ENCODE results near the gene RBM33. TPM values are rescaled to one million over a fixed set of nuclear protein-coding genes. Genes with fewer than 3 reads are reported as not detected.
A peak's percentile ranks its signal among the peaks of the same experiment; 100 is the strongest.

The RBM33 gene
- total RNA-seq, 2 donors from 2014 or later: 86.8 to 87.1 TPM

GRCh38 chr7:155618708-155619633 lies 25.5 kb upstream of the RBM33 start:
- Mint-ChIP-seq H3K4me1 (peaks cover 6% of the 10 kb centered on the region), H3K27me3 (ENCODE audit: insufficient read depth) (peaks cover 9% of the 10 kb centered on the region), H3K4me3 (no peak overlapping the region), H3K27ac (no peak overlapping the region), H3K36me3 (ENCODE audit: low read depth) (peaks cover 14% of the 10 kb centered on the region), H3K9me3 (peaks cover 20% of the 10 kb centered on the region)
- Histone ChIP-seq H3K9me3 (ENCODE audit: control insufficient read depth, low read length) (peaks cover 8% of the 10 kb centered on the region), H3K36me3 (ENCODE audit: control insufficient read depth, insufficient read depth, low read length) (no peaks in the 10 kb centered on the region), H3K4me3 (ENCODE audit: low read length) (no peak overlapping the region), H3K9ac (ENCODE audit: extremely low read depth, low read length, poor library complexity, severe bottlenecking) (no peak overlapping the region), H3K27me3 (ENCODE audit: control insufficient read depth, insufficient read depth, low read length, poor library complexity, severe bottlenecking) (no peaks in the 10 kb centered on the region), H3K4me1 (ENCODE audit: control insufficient read depth, insufficient read depth, low read length) (no peaks in the 10 kb centered on the region), H3K27ac (ENCODE audit: low read depth, low read length) (no peak overlapping the region)
- peak; percentile 20 for TF ChIP-seq CTCF (conservative IDR thresholded peaks at IDR 0.05)
- WGBS, 2 experiments (ENCODE audit: insufficient coverage in 1 of 2, insufficient read length in 1 of 2): 86 to 91% methylated on average over 11 to 16 of the region's 16 CpGs
- peak; percentile 59 for DNase-seq

- Mint-ChIP-seq H3K27ac (no peak overlapping the region), H3K4me3 (no peak overlapping the region), H3K9me3 (peaks cover 15% of the 10 kb centered on the region), H3K4me1 (peaks cover 6% of the 10 kb centered on the region), H3K27me3 (ENCODE audit: insufficient read depth) (peaks cover 4% of the 10 kb centered on the region), H3K36me3 (ENCODE audit: low read depth) (peaks cover 12% of the 10 kb centered on the region)
- peaks cover 5% of the 10 kb centered on the region for H3K9me3 ChIP-seq (ENCODE audit: control insufficient read depth, low read length)
- DNase-seq: no peak
- H3K4me3 ChIP-seq (ENCODE audit: low read length): no peak overlapping the region
- H3K27me3 ChIP-seq (ENCODE audit: control insufficient read depth, insufficient read depth, low read length, poor library complexity, severe bottlenecking): no peaks in the 10 kb centered on the region
- WGBS, 2 experiments (ENCODE audit: insufficient coverage in 1 of 2, insufficient read length in 1 of 2): 93 to 95% methylated on average over 4 to 7 of the region's 7 CpGs
- no peaks in the 10 kb centered on the region for H3K4me1 ChIP-seq (ENCODE audit: control insufficient read depth, insufficient read depth, low read length)
- H3K36me3 ChIP-seq (ENCODE audit: control insufficient read depth, insufficient read depth, low read length): no peaks in the 10 kb centered on the region
- no peak overlapping the region for H3K27ac ChIP-seq (ENCODE audit: low read depth, low read length)
- no peak overlapping the region for H3K9ac ChIP-seq (ENCODE audit: extremely low read depth, low read length, poor library complexity, severe bottlenecking)
- no peak for TF ChIP-seq CTCF (conservative IDR thresholded peaks at IDR 0.05)
These were observed 24.7 kb upstream of the RBM33 start for GRCh38 chr7:155619634-155620271.

- H3K9ac ChIP-seq (ENCODE audit: extremely low read depth, low read length, poor library complexity, severe bottlenecking): no peak overlapping the region
- no peaks in the 10 kb centered on the region for H3K4me1 ChIP-seq (ENCODE audit: control insufficient read depth, insufficient read depth, low read length)
- H3K4me3 ChIP-seq (ENCODE audit: low read length): no peak overlapping the region
- peaks cover 6% of the 10 kb centered on the region for H3K36me3 Mint-ChIP-seq (ENCODE audit: low read depth)
- no peaks in the 10 kb centered on the region for H3K27me3 Mint-ChIP-seq (ENCODE audit: insufficient read depth)
- no peaks in the 10 kb centered on the region for H3K9me3 ChIP-seq (ENCODE audit: control insufficient read depth, low read length)
- no peak for DNase-seq
- peaks cover 6% of the 10 kb centered on the region for H3K4me1 Mint-ChIP-seq
- H3K27ac Mint-ChIP-seq: no peak overlapping the region
- 93 to 98% methylated on average over 6 of the region's 6 CpGs for WGBS, 2 experiments (ENCODE audit: insufficient coverage in 1 of 2, insufficient read length in 1 of 2)
- no peak overlapping the region for H3K27ac ChIP-seq (ENCODE audit: low read depth, low read length)
- no peaks in the 10 kb centered on the region for H3K27me3 ChIP-seq (ENCODE audit: control insufficient read depth, insufficient read depth, low read length, poor library complexity, severe bottlenecking)
- no peak overlapping the region for H3K4me3 Mint-ChIP-seq
- peaks cover 10% of the 10 kb centered on the region for H3K9me3 Mint-ChIP-seq
- H3K36me3 ChIP-seq (ENCODE audit: control insufficient read depth, insufficient read depth, low read length): no peaks in the 10 kb centered on the region
- no peak for TF ChIP-seq CTCF (conservative IDR thresholded peaks at IDR 0.05)
These were observed 24.0 kb upstream of the RBM33 start for GRCh38 chr7:155620497-155620896.
